Effector CD8-positive, alpha-beta T cell (primary cell): ENCODE measurements around the gene CYP4A11.
"Not testable (repeated sequence)": the region's sequence is repeated elsewhere in the genome, so short reads cannot be mapped to it uniquely, and the experiment has no call there.

Experiments used
- DNase-seq: peaks from one replicate; lab custom pipeline; 2025; lab: John Stamatoyannopoulos, UW

The CYP4A11 gene

DNA sequence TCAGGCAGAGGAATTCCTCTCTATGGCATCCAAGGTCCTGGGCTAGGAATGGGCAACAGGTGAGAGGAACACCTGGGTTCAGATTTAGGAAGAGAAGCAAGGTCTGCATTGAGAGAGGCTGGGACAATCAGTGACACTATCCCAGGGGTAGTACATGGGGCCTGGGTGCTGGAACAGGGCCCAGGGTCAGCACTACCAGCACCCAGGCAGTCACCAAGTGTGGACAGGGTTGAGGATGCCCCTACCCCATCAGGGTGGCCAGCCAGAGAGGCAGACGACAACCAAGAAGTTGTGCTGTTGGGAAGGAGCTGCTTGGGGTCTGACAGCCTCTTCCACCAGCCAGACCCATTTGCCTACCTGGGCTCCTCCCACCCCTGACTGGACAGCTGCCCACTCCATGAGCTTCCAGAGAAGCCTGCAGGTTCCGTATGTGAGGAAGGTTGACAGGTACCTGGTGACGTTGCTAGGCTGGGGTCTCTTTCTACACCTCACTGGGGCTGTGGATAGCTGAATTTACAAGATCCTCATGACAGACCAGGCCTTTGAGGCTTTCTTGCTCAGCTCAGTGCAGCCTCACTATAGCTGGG is 13.9 kb downstream of the CYP4A11 start:
- no peak for DNase-seq

DNA sequence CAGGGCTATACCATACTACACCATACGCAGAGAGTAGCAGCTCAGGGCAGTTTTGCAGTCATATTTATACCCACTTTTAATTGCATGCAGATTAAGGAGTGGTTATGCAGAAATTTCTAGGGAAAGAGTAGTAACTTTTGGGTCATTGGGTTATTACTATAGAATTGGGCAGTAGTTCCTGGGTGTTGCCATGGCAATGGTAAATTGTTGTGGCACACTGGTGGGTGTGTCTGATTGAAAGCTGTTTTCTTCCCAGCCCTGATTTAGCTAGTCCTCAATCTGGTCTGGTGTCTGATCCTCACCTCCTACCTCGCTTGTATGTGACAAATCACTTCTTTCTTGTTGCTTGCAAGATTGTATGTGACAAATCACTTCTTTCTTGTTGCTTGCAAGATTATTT is 30.5 kb downstream of the CYP4A11 start:
- no peak for DNase-seq

DNA sequence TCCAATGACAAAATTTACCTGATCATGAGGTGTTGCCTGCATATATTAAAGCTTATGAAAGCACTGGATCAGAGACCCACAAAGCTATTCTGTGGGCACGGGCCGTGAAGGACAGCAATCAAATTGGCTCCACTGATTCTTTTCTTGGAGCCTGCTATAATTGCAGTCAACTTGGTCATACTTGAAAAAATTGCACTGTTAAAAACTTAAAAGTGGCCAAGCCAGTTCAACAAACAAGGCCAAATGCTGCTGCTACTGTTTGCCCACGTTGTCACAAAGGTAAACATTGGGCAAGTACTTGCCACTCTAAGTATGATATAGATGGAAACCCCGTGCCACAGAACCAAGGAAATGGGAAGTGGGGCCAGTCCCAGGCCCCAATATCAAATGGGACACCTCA is 37.8 kb downstream of the CYP4A11 start:
- no peak for DNase-seq

DNA sequence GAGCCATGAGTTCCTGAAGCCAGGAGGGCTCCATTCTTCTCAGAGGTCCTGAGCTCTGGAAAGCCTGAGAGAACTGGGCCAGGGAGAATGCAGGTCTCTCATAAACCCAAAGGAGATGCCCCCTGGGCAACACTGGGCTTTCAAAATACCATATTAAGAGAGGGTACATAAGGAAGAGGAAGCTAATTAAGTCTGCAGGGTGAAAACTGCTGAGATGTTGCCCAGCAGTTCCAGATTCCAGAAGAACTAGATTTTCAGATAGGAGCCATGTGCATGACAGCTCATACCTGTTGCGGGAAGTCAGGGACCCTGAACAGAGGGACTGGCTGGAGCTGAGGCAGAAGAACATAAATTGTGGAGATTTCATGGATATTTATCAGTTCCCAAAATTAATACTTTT is 40.9 kb downstream of the CYP4A11 start:
- no peak for DNase-seq

DNA sequence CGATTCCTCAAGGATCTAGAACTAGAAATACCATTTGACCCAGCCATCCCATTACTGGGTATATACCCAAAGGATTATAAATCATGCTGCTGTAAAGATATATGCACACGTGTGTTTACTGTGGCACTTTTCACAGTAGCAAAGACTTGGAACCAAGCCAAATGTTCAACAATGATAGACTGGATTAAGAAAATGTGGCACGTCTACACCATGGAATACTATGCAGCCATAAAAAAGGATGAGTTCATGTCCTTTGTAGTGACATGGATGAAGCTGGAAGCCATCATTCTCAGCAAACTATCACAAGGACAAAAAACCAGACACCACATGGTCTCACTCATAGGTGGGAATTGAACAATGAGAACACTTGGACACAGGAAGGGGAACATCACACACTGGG is 59.6 kb downstream of the CYP4A11 start:
- not testable (repeated sequence) for DNase-seq
